WI38 (cell line): ENCODE results near the gene FLNC.

ENCODE experiments used
- H3K4me3 ChIP-seq: 2 replicates; pipeline ENCODE4 v1.5.1; 2011; ENCODE audit warnings: low read depth, mild to moderate bottlenecking, control low read depth, low read length
- CTCF ChIP-seq: IDR thresholded peaks from 2 replicates; pipeline ENCODE4 v1.5.1; 2012; ENCODE audit warnings: low read depth, mild to moderate bottlenecking, control low read depth, low read length

The FLNC gene

GRCh38 chr7:128801667-128802418 is 28.4 kb upstream of the FLNC start:
- H3K4me3 ChIP-seq = no peak overlapping the region
- no peak for TF ChIP-seq CTCF

- H3K4me3 ChIP-seq = no peak overlapping the region
- TF ChIP-seq CTCF = no peak
Observed at GRCh38 chr7:128804484-128804883, 25.7 kb upstream of the FLNC start.

DNA sequence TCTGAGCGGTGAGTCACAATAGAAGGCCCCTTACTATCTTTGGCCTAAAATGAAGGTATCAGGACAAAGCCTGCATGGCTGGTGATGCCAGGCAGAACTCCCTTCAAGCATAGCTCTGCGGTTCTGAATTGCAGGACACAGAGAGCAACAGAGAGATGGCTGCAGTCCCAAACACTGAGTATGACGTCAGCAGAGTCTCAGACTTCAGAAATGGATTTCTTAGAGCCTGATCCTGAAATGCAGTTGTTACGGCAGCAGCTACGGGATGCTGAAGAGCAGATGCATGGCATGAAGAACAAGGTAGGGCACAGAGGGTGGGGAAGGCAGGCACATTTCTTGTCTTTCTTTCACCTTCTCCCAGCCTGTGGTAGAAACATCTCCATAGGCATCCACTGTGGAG is 25.0 kb upstream of the FLNC start:
- H3K4me3 ChIP-seq = no peak overlapping the region
- no peak for TF ChIP-seq CTCF

- TF ChIP-seq CTCF = no peak
- no peak overlapping the region for H3K4me3 ChIP-seq
Observed at GRCh38 chr7:128807191-128807590, 23.0 kb upstream of the FLNC start.

- TF ChIP-seq CTCF = no peak
- H3K4me3 ChIP-seq = no peak overlapping the region
Observed at GRCh38 chr7:128809363-128809762, 20.8 kb upstream of the FLNC start.

GRCh38 chr7:128810473-128810872 is 19.7 kb upstream of the FLNC start:
- no peak for TF ChIP-seq CTCF

DNA sequence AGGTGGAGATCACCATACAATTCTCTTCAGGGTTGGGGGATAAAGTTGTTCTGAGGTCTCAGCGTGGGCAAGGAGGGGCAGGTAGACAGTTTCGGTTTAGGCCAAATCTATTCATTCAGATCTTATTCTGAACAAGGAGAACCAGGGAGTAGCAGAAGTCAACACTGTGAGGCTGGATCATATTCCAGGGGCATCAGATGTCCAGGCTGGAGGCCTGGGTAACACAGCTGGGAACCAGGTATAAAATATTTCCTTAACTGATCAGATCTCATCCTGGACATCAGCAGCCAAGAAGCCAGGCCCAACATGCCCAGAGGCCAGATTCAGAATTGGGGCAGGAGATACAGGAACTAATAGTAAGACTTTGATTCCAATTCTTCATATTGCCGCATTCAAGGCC is 19.2 kb upstream of the FLNC start:
- H3K4me3 ChIP-seq = no peak overlapping the region
- TF ChIP-seq CTCF = no peak

More at GRCh38 chr7:128810473-128810872, 19.7 kb upstream of the FLNC start:
- H3K4me3 ChIP-seq = no peak overlapping the region
